Measurements from ENCODE around the gene PTPRD. TPM values are rescaled to one million over a fixed set of nuclear protein-coding genes. Genes with fewer than 3 reads are reported as not detected.

Gene PTPRD
- total RNA-seq, 2 donors from 2014 or later = 12.1 to 13.4 TPM

DNA sequence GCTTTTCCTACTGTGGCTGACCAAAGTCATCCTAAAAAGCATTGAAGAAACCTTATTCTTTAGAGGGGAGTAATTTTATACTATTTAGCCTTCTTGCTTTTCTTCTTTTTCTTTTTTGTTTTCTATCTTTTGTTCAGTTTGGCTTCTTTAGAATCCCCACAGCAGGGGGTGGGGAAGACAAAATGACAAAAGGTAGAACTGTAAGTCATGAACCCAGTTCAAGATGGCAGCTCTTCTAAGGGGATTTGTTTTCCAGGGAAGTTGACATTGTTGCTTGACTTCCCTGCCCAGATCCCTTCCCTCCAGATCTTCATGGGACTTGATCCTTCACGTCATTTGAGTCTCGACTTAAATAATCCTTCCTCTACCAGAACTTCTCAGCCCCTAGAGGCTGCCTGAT is 2120.8 kb downstream of the PTPRD start:
- ATAC-seq (no peak), DNase-seq (no peak)
- intact Hi-C loops (cut with DNase I) = no loop called here

DNA sequence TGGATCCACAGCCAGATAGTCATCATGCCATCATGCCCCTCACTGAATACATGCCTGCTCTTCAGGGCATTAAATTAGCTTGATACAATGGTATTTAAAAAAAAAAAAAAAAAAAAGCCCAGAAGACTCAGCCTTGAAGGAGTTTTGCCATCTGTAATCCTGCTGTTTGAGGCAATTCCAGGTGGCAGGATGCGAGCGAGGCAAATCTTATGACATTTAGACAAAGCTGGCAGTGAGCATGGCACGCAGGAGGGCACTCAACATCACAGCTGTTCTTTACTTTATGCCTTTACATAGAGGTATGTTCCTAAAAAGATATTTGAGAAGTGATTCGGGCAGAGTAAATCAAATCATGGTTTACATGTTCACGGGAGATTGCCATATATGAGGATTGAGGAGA is 2121.2 kb downstream of the PTPRD start:
- ATAC-seq (no peak), DNase-seq (no peak)
- intact Hi-C loops (cut with DNase I) = no loop called here

DNA sequence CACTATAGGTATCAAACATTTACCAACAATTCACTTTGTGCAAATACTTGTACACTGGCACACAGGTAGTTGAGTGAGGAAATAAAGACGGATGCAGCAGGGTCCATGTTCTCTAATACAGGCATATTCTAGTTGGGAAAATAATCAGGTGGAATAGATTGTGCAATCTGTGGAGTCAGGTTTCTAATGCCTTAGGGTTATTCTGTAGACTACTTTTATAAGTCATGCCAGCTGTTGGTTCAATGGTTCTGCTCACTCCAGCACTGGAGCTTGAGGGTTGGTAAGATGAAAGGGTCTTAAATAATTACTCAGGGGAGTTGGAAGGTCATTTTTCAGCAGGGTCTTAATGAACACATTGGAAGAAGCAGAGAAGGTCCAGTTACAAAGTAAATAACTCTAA is 2123.0 kb downstream of the PTPRD start:
- no peak for DNase-seq
- intact Hi-C loops (cut with DNase I) = loop anchor here in 1 of 2 donors (10.0 kb wide), 1 partner anchor 405 kb away; no protein-coding TSS in a partner anchor
- ATAC-seq = no peak

DNA sequence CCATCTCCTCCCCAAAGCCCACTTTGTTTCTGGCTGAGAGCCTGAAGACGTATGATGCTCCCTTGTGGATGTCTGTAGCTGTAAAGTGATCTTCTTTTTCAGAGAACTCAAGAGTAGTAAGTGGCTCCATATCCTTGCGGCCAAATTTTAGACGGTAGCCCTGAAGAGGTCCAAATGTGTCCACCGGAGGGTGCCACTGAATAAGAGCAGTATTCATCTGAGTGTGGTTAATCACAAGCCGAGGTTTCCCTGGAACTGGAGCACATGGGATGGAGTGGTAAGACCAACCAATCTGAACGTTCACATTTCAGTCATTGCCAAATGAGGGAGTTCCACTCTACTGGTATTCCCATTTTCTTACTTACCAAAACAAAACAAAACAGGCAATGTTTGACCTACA is 2126.7 kb downstream of the PTPRD start:
- DNase-seq (peak; percentile 26), ATAC-seq (peak; percentile 55 to 72)
- intact Hi-C loops (cut with DNase I) = loop anchor here in 1 of 2 donors (10.0 kb wide), 1 partner anchor 409 kb away; no protein-coding TSS in a partner anchor

DNA sequence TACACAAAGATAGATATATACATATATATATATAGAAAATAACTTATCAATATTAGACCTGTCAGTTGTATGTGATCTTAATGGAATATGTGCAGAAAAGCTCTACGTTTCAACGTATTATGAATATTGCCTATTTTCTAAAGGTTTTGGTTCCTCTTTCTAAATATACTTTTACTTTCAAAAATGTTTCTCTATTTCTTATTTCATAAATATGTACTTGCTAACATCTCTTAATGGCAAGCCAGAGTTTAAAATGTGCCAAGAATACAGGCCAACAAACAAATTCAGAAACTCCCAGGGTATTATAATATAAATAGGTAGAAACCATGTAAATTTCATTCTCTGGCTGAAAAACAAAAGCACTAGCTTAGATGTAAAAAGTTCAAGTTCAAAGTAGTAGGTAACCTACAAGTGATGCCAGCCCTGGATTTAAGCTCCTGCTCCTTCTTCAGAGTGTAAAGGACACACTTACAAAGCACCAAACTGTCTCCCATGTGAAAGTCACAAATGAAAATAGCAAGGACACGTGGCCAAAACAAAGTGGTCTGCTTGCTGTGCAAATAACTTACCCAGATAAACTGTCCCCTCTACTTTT is 2128.1 kb downstream of the PTPRD start:
- ATAC-seq (no peak), DNase-seq (no peak)
- intact Hi-C loops (cut with DNase I) = loop anchor here in 1 of 2 donors (10.0 kb wide), 1 partner anchor 410 kb away; no protein-coding TSS in a partner anchor

DNA sequence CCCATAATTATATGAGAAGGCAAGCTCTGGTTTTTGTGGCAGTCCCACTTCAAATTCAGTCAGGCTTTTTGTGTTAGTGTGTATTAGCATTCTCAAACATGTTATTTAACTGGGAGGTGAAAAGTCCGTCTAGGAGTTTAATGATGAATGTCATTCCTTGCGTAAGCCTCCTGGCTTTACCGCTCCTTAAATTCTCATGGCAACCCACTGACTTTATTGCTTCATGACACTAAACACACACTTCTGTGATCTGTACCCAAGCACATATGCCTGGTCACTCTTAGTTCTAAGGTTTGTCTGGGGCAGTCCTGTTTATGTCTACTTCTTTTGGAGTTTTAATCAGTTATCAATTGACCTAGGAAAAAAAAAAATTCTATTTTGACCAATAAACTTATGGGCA is 2135.4 kb downstream of the PTPRD start:
- ATAC-seq (no peak), DNase-seq (no peak)
- intact Hi-C loops (cut with DNase I) = no loop called here

DNA sequence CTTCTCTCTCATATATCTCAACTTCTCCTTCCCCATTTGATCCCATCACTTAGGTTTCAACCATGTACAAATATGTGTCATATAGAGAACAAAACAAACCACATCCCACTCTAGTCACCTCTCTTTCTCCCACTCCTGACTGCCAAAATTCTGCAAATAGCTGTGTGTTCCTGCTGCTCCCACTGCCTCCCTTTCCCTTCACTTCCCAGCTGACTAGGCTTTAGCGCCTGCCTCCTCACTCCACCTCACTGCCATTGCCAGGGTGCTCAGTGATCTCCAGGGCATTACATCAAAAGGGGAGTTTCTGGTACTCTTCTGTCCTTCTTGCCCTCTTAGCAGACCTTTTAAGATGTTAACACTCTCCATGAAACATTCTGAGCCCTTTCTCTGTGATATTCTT is 2137.9 kb downstream of the PTPRD start:
- intact Hi-C loops (cut with DNase I) = no loop called here
- ATAC-seq (no peak), DNase-seq (no peak)

DNA sequence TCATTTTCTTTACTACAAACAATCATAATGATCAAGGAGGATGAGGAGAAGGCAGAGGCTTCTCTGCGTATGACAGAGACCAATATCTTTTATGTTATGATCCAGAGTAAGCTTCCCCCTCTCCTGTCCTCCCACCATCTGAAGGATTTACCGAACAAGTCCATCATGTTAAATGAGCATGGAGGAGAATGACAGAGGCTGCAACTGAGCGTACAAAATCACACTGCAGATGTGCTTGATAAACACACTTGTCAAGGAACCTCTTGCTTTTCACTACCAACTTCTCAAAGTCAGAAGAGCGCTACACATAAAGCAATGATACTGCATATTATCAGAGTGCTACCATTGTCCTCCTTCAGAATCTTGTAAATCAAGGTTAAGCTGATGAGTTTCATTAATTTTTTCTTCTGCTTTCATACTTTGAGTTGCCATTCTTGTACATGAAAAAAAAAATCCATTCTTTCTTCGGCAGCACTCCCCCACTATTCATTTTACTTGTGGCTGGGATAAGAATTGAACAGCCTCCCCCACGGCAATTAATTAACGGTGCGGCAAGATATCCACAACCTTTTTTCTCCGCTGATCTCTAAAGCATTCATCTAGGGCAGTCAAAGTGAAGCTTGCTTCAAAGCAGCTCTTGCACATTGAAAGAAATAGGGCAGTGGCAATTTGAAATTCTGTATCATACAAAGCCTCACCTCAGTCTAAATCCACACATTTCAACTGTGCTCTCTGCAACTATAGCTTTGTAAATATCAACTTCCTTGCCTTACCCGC is 2139.4 kb downstream of the PTPRD start:
- no peak for ATAC-seq
- intact Hi-C loops (cut with DNase I) = no loop called here

DNA sequence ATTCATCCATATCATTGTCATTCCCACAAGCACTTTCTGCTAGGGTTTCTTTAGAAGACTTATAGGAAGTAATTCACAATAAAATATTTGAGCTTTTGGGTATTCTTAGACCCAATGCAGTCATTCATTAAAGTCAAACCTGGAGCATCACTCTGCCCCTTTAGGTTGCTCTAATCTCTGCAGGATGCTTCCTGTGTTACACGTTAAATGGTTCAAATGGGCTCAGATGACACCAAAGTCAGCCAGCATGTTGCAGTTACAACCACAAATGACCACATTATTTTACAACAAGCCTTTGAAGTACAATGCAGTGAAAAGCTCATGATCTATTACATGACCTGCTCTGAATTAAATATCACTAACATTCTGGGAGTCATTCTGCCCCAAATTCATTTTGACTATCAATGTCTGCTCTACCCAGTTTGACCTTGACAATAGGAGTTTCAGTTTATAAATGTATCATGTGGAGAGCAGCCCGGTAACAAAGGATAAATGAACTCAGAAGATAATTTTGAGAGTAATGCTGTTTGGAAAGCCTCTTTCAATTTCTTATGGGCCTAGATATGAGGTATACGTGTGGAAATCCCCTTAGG is 2144.7 kb downstream of the PTPRD start:
- no peak for DNase-seq
- intact Hi-C loops (cut with DNase I) = no loop called here
- no peak for ATAC-seq

More for the DNA sequence above, 2139.4 kb downstream of the PTPRD start:
- no peak for DNase-seq

DNA sequence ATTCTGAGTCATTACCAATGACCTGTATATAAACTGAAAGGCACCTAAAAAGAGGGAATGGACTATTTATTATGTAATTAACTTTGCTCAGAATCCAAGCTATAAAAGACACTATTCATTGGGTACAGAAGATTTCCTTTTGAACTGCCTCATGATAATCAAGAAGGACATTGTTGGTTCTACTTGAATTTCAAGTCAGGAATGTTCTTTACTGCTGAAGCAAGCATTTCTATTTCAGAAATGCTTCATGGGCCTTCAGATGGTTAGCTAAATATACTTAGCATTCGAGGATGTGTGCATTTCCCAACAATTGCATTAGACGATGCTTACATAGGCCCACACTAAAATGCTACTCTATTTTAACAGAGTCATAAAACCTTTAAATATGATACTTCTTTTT is 2155.0 kb downstream of the PTPRD start:
- ATAC-seq (no peak), DNase-seq (no peak)
- intact Hi-C loops (cut with DNase I) = no loop called here

DNA sequence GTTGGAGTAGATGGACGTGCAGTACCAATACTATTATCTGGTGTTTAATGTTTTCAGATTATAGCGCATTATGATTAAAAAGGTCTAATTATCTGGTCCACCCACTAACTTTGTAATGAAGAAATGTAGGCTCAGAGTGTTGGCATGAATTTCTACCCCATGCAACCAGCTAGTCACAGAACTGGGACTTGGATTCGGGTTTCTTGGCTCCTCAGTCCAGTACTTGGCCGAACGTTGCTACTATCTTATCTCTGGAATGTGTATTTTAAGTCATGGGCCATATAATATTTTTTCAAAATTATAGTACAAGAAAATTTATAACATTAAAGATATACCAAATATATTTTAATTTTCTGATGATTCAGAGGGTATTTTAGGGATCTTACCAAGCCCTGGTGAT is 2155.7 kb downstream of the PTPRD start:
- no peak for DNase-seq
- peak; percentile 71 to 78 for ATAC-seq
- intact Hi-C loops (cut with DNase I) = no loop called here

DNA sequence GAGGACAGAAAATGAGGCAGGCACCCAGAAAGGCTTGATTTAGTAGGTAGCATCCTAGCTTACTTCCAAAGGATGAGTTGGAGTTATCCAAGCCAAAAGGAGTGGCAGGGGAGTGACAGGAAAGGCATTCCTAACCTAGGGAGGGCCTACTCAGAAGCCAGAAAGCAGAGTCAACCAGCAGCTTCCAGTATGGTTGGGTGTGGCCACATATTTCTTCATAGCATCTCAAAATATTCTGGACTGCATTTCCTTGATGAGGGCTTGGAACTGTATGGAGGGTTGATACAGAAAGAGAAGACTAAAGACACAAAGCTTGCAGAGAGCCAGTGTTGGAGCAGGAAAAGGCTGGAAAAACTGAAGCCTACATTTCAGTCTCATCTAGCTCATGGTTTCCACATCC is 2156.5 kb downstream of the PTPRD start:
- intact Hi-C loops (cut with DNase I) = no loop called here
- DNase-seq (no peak), ATAC-seq (peak; percentile 23 to 91)

DNA sequence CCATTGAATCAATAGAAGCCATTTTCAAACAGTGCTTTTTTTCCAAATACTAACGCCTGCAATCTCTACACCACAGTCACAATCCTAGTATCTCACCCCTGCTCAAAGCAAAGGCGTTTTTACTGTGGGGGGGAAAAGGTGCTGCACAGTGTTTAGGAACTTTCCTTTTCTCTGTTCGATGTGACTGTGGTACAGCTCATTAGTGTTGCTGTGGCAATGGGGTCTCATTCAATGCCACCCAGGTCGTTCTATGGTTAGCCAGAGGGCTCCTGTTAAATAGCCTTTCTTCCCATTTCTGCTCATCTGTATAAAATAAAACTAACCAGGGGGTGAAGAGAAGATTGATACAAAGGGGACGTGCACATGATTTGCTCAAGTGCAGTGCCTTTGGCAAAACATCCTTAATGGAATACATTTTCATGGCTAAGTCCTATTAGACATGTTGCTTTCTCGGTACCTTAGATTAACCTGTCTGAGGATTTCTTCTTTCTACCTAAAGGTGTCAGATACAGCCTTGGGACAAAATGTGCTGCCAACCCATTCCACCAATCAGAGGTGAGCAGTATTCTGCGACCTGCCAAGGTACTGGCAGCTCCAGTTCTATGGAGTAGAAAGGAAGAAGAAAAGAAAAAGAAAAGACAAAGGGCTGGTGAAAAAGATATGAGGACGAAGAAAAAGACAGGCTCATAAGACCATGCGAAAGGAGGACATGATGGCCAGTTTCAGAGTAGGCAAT is 2161.8 kb downstream of the PTPRD start:
- ATAC-seq (no peak), DNase-seq (no peak)
- intact Hi-C loops (cut with DNase I) = no loop called here

DNA sequence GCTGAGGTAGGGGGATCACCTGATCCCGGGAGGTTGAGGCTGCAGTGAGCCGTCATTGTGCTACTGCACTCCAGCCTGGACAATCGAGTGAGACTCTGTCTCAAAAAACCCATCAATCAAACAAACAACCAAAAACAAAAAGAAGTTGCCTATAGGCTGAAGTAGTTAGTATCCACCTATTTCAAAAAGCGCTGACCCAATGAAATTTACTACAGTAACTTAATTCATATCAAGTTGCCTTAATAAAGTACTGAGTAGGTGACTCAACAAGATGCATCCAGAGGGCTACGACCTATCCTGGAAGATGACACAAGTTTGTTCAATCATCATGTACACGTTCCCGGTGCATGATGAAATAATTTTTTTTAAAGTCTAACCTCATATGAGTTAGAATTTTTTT is 2164.6 kb downstream of the PTPRD start:
- DNase-seq (no peak), ATAC-seq (no peak)
- intact Hi-C loops (cut with DNase I) = no loop called here

DNA sequence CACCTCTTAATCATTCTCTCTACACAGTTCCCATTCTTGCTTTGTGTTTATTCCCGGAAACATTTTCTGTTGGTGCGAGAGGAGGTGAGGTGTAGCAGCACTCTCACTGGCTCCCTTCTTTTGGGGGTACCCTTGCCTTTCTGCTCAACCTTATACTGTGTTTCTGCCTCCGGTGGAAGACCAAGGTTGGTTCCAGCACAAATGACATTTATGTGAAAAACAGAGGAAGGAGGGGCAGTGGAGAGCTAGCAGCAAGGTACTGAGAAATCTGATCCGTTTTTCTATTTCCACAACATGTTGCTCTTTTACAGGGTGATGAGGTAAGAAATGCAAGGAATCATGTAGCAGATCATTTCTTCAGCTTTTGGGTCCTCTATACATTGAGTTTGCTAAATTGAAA is 2165.2 kb downstream of the PTPRD start:
- DNase-seq (no peak), ATAC-seq (no peak)
- intact Hi-C loops (cut with DNase I) = no loop called here

DNA sequence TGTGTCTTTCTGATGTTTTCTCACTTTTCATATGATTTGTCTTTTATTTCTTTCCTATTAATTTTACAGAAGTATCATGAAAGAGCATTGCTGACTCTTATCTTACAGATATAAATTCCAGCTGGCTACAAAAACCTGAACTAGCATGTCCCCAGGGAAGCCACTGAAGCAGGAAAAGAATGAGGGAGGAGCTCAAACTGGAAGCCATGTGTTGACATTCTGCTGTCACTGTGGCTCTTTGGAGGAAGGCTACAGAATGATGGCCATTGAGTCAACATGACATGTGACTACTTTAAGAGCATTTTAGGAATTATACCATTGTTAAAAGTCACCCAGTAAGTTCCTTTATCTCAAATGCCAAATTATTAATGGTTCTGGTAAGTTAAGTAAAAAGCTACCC is 2174.9 kb downstream of the PTPRD start:
- ATAC-seq = no peak
- DNase-seq = no peak
- intact Hi-C loops (cut with DNase I) = no loop called here

DNA sequence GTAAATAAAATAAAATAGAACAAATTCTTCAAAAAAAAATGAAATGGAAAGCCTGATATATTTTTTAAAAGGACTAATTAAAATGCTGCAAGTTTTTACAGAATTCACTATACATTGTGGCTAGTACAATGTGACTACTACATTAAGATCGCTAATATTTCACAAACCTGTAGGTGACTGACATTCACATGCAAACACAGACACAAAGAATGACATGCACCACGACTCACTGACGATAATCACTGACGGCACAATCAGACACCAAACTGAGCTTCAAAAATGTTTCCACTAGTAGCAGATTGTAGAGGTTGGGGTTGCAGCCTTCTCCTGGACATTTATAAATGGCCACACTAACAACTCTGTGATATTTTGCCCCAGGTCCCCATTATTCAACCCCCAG is 2175.5 kb downstream of the PTPRD start:
- ATAC-seq (no peak), DNase-seq (no peak)
- intact Hi-C loops (cut with DNase I) = no loop called here

DNA sequence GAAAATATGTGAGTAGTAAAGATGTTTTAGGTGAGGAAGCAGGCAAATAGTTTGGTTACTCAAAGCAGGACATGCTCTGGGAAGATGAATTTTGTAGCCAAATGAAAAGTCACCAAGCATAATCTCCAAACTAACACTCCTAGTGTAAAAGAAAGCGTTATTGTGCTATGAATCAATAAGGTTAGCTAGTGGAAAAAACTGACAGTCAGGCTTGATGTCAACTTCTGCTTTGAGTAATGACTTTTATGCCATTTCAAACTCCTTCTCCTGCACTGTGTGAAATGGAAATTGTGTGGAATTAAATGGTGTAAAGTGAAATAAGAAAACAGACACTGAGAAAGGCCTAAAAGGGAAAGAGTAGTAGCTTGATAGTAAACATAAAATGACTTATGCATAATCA is 2176.0 kb downstream of the PTPRD start:
- intact Hi-C loops (cut with DNase I) = no loop called here
- ATAC-seq = no peak
- no peak for DNase-seq

DNA sequence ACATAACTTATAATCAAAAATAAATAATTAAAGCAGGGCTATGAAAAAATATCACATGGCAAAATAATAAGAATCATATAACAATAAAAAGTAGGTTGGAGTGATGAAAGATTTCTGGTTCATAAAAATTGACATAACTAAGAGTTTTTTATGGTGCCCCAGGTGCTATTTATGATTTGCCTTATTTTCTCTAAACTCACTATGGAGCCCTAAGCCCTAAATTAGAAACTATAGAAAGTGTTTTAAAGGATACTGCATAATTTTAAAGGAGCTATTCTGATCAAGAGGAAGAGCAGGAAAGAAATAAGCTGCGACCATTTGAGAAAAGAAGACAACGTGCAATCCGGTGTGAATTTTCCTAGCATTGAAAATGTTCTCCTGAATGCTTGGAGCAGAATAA is 2178.2 kb downstream of the PTPRD start:
- DNase-seq = no peak
- ATAC-seq = no peak
- intact Hi-C loops (cut with DNase I) = no loop called here

DNA sequence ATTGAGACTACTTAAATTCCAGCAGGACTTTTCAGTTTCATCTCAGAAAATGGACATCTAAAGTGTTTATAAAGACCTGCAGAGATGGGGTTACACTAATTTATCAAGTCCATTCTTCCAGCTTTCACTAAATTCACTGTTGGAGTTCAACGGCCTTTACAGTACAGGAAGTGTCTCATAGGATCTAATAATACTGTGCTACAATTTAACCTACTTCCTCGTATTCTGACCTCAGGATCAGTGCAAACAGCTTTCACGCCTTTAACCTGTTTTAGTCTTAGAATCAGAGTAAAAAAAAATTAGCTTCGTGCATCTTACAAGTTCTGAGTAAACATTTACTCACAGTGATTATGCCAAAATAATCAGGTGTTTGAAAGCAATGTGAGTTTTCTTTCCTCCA is 2180.6 kb downstream of the PTPRD start:
- ATAC-seq = no peak
- intact Hi-C loops (cut with DNase I) = no loop called here
- no peak for DNase-seq
